Esophagus squamous epithelium (tissue), 5 donors: ENCODE results near the gene IDUA. TPM values are rescaled to one million over a fixed set of nuclear protein-coding genes. Genes with fewer than 3 reads are reported as not detected.

Experiments used
- DNase-seq: peaks from one replicate; lab custom pipeline; 2025; lab: John Stamatoyannopoulos, UW
- H3K27ac ChIP-seq, 4 donors: fragments of 200-600 bp; sonication (generic); one replicate each; pipeline ENCODE4 v1.5.1; 2016 to 2019; ENCODE audit warnings: mild to moderate bottlenecking in 1 of 4
- H3K27me3 ChIP-seq, 4 donors: fragments of 200-600 bp; sonication (generic); 1 replicate in 3 of 4; 2 replicates in 1 of 4; pipeline versions ENCODE4 v1.5.1 to v1.6.0; 2017 to 2021; ENCODE audit warnings: antibody characterized with exemption in 1 of 4
- H3K36me3 ChIP-seq, 3 donors: fragments of 200-600 bp; sonication (generic); one replicate each; pipeline ENCODE4 v1.5.1; 2016 to 2019
- H3K4me1 ChIP-seq, 3 donors: fragments of 200-600 bp; sonication (generic); one replicate each; pipeline ENCODE4 v1.5.1; 2017 to 2019
- H3K4me3 ChIP-seq, 4 donors: fragments of 200-600 bp; sonication (generic); 1 replicate in 3 of 4; 2 replicates in 1 of 4; pipeline ENCODE4 v1.5.1; 2016 to 2019; ENCODE audit warnings: mild to moderate bottlenecking in 2 of 4, moderate library complexity in 1 of 4
- H3K9me3 ChIP-seq, 3 donors: fragments of 200-600 bp; sonication (generic); one replicate each; pipeline ENCODE4 v1.5.1; 2016 to 2019
- POLR2A ChIP-seq, 4 donors: fragments of 450-650 bp; IDR thresholded peaks; one replicate each; pipeline ENCODE4 v1.6.1; 2017; ENCODE audit warnings: antibody characterized with exemption in 4 of 4, mild to moderate bottlenecking in 4 of 4, moderate library complexity in 3 of 4
- WGBS, 2 donors: methylation state at CpG; one replicate each; pipeline ENCODE4 v1.1.5; 2018; 5-methylcytosine and 5-hydroxymethylcytosine counted together
- intact Hi-C: fragments of 100-400 bp; cut with DNase I; formaldehyde crosslinking; loops from one replicate; pipeline ENCODE4 v1.15.0; 2022
- total RNA-seq, 4 donors: library from RNA; depleted of rRNA; stranded (reverse); fragments of >200 nt; gene quantifications; one replicate each; pipeline ENCODE4 v1.1.0, GENCODE V29; 2016
- TF ChIP-seq, protein P1 (sequence below), 6 experiments: fragments of 450-650 bp in 4 of 6; fragments of 200-600 bp in 2 of 6; sonication (generic) in 2 of 6; IDR thresholded peaks; one replicate each; pipeline ENCODE4 v1.5.1; 2016 to 2019; ENCODE audit warnings: antibody characterized with exemption in 6 of 6, mild to moderate bottlenecking in 4 of 6, moderate library complexity in 4 of 6
- donor health status: DM: yes; HTN: yes; CAD: no.

The IDUA gene
- total RNA-seq, 4 donors from 2014 or later: 4.3 to 20.5 (median 14.1) TPM

DNA sequence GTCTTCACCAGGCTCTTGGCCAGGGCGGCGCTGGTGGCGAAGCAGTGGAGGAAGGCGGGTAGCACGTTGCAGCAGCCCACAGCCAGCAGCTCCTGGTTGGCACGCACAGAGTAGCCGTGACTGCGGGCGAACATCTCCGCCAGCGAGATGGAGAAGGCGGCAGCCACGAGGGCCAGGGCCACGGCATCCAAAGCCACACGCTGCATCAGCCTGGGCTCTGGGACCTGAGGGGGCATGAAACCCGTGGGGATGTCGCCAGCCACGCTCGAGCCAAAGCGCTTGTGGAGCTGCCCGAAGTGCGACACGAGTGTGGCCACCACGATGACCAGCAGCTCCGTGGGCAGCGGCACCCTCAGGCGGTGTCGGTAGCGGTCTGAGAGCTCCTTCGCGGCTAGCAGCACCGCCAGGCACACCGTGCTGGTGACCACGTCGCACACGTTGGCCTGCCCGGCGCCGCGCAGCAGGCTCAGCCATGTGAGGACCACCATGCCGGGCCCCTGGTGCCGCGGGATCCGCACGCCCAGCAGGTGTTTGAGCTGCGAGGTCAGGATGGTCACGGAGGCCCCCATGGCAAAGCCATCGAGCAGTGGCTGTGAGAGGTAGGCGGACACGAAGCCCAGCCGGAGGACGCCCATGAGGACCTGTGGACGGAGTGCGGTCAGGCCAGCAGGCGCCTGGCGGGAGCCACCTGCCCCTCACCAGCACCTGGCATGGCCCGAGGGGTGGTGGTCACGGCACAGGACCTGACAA is 3.1 kb downstream of the IDUA start:
- Histone ChIP-seq H3K36me3 (peaks cover 0 to 35% (median 0%) of the 10 kb centered on the region in 3 donors), H3K27ac (no peak overlapping the region), H3K27me3 (no peaks in the 10 kb centered on the region), H3K4me3 (no peak overlapping the region), H3K9me3 (no peaks in the 10 kb centered on the region), H3K4me1 (peaks cover 27 to 56% (median 32%) of the 10 kb centered on the region in 3 donors)
- intact Hi-C loops: no loop called here
- TF ChIP-seq POLR2A (IDR thresholded peaks at IDR 0.05): no peak
- TF ChIP-seq, protein P1, sequence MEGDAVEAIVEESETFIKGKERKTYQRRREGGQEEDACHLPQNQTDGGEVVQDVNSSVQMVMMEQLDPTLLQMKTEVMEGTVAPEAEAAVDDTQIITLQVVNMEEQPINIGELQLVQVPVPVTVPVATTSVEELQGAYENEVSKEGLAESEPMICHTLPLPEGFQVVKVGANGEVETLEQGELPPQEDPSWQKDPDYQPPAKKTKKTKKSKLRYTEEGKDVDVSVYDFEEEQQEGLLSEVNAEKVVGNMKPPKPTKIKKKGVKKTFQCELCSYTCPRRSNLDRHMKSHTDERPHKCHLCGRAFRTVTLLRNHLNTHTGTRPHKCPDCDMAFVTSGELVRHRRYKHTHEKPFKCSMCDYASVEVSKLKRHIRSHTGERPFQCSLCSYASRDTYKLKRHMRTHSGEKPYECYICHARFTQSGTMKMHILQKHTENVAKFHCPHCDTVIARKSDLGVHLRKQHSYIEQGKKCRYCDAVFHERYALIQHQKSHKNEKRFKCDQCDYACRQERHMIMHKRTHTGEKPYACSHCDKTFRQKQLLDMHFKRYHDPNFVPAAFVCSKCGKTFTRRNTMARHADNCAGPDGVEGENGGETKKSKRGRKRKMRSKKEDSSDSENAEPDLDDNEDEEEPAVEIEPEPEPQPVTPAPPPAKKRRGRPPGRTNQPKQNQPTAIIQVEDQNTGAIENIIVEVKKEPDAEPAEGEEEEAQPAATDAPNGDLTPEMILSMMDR (IDR thresholded peaks at IDR 0.05): no peak
- DNase-seq: no peak
- WGBS, 2 donors: 93 to 97% methylated on average over 6 to 19 of the region's 58 CpGs

DNA sequence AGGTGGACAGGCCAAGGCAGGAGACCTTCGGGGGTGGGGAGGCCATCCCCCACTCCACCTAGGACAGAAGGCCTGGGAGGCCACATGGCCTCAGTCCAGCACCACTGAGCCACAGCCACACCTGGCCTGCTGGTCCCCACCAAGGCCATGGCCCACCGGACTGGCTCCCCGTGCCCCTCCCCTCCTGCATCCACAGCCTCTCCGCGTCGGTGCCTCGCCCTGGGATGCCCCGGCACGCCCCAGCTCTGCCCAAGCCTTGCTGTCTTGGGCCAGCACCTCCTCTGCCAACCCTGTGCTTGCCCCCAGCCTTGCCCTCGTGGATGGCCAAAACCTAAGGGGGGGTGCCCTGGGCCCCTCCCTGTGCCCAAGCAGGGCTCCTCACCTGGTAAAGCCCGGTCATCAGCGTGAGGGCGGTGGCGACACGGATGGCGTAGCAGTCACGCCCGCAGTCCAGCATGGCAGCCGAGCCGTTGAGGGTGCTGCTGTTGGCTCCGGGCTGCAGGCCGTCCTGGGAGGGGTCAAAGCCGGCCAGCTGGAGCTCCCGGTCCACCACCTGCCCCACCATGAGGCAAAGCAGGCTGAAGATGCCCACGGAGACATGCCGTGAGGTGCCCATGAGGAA is 4.0 kb downstream of the IDUA start:
- Histone ChIP-seq H3K36me3 (peaks cover 0 to 35% (median 0%) of the 10 kb centered on the region in 3 donors), H3K9me3 (no peaks in the 10 kb centered on the region), H3K4me1 (peaks cover 19 to 47% (median 23%) of the 10 kb centered on the region in 3 donors), H3K4me3 (no peak overlapping the region), H3K27ac (no peak overlapping the region), H3K27me3 (peaks cover 0 to 5% (median 0%) of the 10 kb centered on the region in 4 donors)
- no peak for DNase-seq
- WGBS, 2 donors: 66 to 87% methylated on average over 2 to 11 of the region's 26 CpGs
- intact Hi-C loops: no loop called here
- TF ChIP-seq, protein P1 (IDR thresholded peaks at IDR 0.05): no peak
- TF ChIP-seq POLR2A (IDR thresholded peaks at IDR 0.05): no peak

DNA sequence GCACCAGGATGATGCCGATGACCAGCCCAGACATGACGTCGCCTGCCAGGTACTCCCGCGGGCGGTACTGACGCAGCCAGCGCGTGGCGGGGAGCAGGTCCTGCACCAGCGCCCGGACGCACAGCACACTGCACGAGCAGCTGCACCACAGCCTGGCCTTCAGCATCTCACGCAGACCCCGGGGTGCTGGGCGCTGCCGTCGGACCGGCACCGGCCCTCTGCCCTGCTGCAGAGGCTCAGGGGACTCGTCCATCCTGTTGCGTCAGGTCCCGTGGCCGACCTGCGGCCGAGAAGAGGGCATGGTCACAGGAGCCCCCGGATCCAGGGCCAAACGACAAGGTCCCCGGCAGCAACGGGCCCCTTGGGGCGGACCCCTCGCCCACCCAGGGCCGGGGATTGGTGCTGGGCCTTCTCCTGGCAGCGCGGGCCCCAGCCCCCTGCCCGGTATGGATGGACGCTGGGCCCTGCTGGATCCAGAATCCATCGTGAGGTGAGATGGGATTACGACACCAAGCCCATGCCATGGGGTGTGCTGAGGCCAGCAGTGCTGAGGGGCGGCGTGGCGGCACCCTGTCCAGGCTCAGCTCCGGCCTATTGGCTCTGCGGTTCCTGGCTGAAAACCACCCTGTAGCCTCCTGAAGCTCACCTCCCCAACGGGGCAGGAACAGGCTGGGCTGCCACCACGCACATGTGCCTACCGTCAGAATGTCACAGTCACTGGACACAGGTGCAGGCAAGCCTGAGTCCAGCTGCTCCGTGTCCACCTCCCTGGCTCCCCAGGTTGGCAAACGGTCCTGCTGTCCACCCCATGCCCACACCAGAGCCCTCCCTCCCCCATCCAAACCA is 4.8 kb downstream of the IDUA start:
- intact Hi-C loops: no loop called here
- Histone ChIP-seq H3K4me1 (peaks cover 16 to 40% (median 19%) of the 10 kb centered on the region in 3 donors), H3K27me3 (peaks cover 0 to 13% (median 0%) of the 10 kb centered on the region in 4 donors), H3K9me3 (no peaks in the 10 kb centered on the region), H3K4me3 (no peak overlapping the region), H3K36me3 (peaks cover 0 to 35% (median 0%) of the 10 kb centered on the region in 3 donors), H3K27ac (peak overlapping the region; percentile 30 to 65 (median 60))
- 90% methylated on average over 2 of the region's 50 CpGs; no CpG with 5 or more reads in 1 of the 2 donors for WGBS, 2 donors
- no peak for DNase-seq
- TF ChIP-seq POLR2A (IDR thresholded peaks at IDR 0.05): no peak
- TF ChIP-seq, protein P1 (IDR thresholded peaks at IDR 0.05): no peak

DNA sequence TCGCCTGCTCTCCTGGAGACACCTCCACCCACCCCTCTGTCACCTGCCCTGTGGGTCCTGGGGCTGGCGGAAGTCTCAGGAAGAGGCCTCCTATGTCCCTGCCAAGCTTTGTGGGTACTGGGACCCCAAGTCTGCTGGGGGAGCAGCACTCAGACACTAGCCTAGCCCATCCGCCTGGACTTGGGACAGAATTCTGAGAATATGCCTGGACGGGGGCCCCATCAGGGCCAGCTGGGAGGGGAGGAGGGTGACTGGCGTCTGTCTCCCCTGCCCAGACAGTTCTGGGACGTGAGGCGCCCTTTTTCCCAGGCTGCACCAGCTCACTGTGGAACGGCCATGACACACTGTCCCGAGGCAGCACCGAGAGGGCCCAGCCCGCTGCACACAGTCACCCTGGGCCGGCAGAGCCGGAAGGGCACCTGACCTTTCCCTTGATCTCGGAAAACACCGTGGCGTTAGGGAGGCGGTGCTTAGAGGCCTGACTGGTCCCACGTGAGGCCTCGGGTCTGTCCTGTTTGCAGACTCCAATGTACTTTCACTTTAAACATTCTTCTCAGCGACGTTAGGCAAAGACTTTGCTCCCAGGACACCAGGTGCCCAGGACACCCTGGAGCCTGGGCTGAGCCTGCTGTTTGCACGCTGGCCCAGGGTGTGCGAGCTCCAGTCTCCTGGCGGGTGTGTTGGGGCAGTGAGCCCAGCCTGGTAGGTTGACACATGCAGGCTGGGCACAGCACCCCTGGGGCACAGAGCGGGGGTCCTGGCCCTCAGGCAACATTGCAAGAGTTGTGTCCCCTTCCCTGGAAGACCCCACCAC is 5.7 kb downstream of the IDUA start:
- TF ChIP-seq, protein P1 (IDR thresholded peaks at IDR 0.05): no peak
- TF ChIP-seq POLR2A (IDR thresholded peaks at IDR 0.05): no peak
- peak overlapping the region; percentile 30 to 65 (median 60) for H3K27ac ChIP-seq
- H3K27me3 ChIP-seq: peaks cover 0 to 22% (median under 1%) of the 10 kb centered on the region in 4 donors
- DNase-seq: no peak
- intact Hi-C loops: no loop called here
- peaks cover 0 to 35% (median 0%) of the 10 kb centered on the region in 3 donors for H3K36me3 ChIP-seq
- peak overlapping the region; percentile 4 to 51 (median 28) for H3K4me3 ChIP-seq
- no peaks in the 10 kb centered on the region for H3K9me3 ChIP-seq
- WGBS, 2 donors: 75% methylated on average over 8 of the region's 25 CpGs; no CpG with 5 or more reads in 1 of the 2 donors
- peaks cover 17 to 42% (median 17%) of the 10 kb centered on the region in 3 donors for H3K4me1 ChIP-seq
